Measurements from ENCODE around the gene PCDHGC4.

Gene PCDHGC4

DNA sequence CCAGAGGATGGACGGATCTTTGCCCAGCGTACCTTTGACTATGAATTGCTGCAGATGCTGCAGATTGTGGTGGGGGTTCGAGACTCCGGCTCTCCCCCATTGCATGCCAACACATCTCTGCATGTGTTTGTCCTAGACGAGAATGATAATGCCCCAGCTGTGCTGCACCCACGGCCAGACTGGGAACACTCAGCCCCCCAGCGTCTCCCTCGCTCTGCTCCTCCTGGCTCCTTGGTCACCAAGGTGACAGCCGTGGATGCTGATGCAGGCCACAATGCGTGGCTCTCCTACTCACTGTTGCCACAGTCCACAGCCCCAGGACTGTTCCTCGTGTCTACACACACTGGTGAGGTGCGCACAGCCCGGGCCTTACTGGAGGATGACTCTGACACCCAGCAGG lies 5.9 kb downstream of the PCDHGC4 start:
- Histone ChIP-seq H3K4me3 (ENCODE audit: extremely low read depth, insufficient read depth, low read length, poor library complexity, severe bottlenecking) (no peak overlapping the region), H3K9me3 (ENCODE audit: control insufficient read depth, low read length) (peaks cover 20% of the 10 kb centered on the region), H3K4me1 (ENCODE audit: control insufficient read depth, insufficient read depth, low read length, poor library complexity, severe bottlenecking) (peaks cover 48% of the 10 kb centered on the region), H3K27ac (ENCODE audit: low read depth, low read length, severe bottlenecking) (no peak overlapping the region), H3K36me3 (ENCODE audit: control insufficient read depth, insufficient read depth, low read length) (peaks cover 72% of the 10 kb centered on the region)
- 94 to 97% methylated on average over 10 of the region's 13 CpGs for WGBS, 2 experiments (ENCODE audit: insufficient coverage in 2 of 2)

DNA sequence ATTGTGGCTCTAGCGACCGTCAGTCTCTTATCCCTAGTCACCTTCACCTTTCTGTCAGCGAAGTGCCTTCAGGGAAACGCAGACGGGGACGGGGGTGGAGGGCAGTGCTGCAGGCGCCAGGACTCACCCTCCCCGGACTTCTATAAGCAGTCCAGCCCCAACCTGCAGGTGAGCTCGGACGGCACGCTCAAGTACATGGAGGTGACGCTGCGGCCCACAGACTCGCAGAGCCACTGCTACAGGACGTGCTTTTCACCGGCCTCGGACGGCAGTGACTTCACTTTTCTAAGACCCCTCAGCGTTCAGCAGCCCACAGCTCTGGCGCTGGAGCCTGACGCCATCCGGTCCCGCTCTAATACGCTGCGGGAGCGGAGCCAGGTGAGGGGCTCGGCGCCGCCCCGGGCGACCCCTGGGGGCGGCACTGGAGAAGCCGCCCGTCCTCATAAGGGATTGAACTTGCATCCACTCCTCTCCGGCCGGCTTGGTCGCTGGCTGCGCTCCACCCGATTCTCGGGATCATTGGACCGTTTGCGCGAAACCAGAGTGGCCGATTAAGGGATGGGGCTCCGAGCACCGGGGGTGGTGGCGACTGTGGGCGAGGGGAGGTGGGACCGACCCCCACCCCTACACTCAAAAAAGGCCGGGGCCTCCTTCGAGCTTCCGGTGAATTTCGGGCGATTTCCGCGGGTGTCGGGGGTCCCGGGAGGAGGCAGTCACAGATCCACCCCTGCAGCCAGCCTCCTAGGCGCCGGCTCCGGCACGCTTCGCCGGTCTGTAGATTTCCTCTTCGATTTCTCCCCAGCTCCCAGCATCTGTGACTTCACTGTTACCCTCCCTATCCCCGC lies 6.7 kb downstream of the PCDHGC4 start:
- Histone ChIP-seq H3K27ac (ENCODE audit: low read depth, low read length, severe bottlenecking) (no peak overlapping the region), H3K4me1 (ENCODE audit: control insufficient read depth, insufficient read depth, low read length, poor library complexity, severe bottlenecking) (peaks cover 52% of the 10 kb centered on the region), H3K36me3 (ENCODE audit: control insufficient read depth, insufficient read depth, low read length) (peaks cover 68% of the 10 kb centered on the region), H3K4me3 (ENCODE audit: extremely low read depth, insufficient read depth, low read length, poor library complexity, severe bottlenecking) (no peak overlapping the region), H3K9me3 (ENCODE audit: control insufficient read depth, low read length) (peaks cover 13% of the 10 kb centered on the region)
- WGBS, 2 experiments (ENCODE audit: insufficient coverage in 2 of 2): 98% methylated on average over 66 of the region's 66 CpGs

- Histone ChIP-seq H3K27ac (ENCODE audit: low read depth, low read length, severe bottlenecking) (no peak overlapping the region), H3K36me3 (ENCODE audit: control insufficient read depth, insufficient read depth, low read length) (peaks cover 68% of the 10 kb centered on the region), H3K4me3 (ENCODE audit: extremely low read depth, insufficient read depth, low read length, poor library complexity, severe bottlenecking) (no peak overlapping the region), H3K9me3 (ENCODE audit: control insufficient read depth, low read length) (peaks cover 6% of the 10 kb centered on the region), H3K4me1 (ENCODE audit: control insufficient read depth, insufficient read depth, low read length, poor library complexity, severe bottlenecking) (peaks cover 55% of the 10 kb centered on the region)
- 98 to 99% methylated on average over 61 to 66 of the region's 68 CpGs for WGBS, 2 experiments (ENCODE audit: insufficient coverage in 2 of 2)
Observed at GRCh38 chr5:141492168-141492885, 7.5 kb downstream of the PCDHGC4 start.

DNA sequence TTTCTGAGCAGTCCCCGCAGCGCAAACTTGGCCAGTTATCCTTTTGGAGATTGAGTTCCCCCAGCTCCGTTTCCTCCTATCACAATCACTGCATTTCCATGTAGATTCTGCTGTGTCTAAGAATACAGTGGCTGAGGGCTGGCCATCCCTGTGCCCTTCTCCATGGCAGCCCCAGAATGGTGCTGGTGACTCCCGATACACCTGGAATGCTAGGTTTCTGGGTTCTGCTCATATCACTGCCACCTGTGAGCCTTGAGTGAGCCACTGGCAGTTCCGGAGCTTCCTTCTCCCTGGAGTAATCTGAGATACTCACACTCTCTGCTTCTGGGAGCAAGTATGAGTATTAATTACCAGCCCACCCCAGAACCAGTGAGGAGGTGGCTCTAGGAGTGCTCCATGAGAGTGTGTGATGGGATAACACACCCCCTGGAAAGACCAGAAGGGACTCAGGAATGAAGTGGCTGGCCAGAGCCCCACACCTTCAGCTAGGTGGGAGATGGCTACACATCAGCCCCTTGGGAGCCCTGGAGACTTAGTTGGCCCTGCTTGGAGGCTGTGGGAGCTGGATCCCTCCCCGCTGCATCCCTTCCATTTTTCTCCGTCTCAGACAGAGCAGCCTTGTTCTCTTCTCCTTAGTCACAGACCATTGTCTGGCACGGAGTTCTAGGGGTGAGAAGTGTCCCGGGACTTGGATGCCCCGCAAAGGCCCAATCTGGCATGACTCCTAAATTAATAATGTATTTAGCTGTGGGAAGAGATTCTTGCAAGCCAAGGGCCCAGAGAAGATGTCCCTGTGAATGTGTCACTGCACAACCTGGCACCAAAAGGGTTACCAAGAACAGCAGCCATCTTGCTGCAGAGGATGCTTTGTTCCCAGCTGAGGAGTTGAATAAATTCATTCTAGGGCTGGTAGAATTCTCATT lies 8.9 kb downstream of the PCDHGC4 start:
- peak overlapping the region; percentile 96 for H3K27ac ChIP-seq (ENCODE audit: low read depth, low read length, severe bottlenecking)
- no peaks in the 10 kb centered on the region for H3K9me3 ChIP-seq (ENCODE audit: control insufficient read depth, low read length)
- 82 to 88% methylated on average over 3 to 9 of the region's 10 CpGs for WGBS, 2 experiments (ENCODE audit: insufficient coverage in 2 of 2)
- H3K36me3 ChIP-seq (ENCODE audit: control insufficient read depth, insufficient read depth, low read length): peaks cover 65% of the 10 kb centered on the region
- peaks cover 45% of the 10 kb centered on the region for H3K4me1 ChIP-seq (ENCODE audit: control insufficient read depth, insufficient read depth, low read length, poor library complexity, severe bottlenecking)
- no peak overlapping the region for H3K4me3 ChIP-seq (ENCODE audit: extremely low read depth, insufficient read depth, low read length, poor library complexity, severe bottlenecking)

DNA sequence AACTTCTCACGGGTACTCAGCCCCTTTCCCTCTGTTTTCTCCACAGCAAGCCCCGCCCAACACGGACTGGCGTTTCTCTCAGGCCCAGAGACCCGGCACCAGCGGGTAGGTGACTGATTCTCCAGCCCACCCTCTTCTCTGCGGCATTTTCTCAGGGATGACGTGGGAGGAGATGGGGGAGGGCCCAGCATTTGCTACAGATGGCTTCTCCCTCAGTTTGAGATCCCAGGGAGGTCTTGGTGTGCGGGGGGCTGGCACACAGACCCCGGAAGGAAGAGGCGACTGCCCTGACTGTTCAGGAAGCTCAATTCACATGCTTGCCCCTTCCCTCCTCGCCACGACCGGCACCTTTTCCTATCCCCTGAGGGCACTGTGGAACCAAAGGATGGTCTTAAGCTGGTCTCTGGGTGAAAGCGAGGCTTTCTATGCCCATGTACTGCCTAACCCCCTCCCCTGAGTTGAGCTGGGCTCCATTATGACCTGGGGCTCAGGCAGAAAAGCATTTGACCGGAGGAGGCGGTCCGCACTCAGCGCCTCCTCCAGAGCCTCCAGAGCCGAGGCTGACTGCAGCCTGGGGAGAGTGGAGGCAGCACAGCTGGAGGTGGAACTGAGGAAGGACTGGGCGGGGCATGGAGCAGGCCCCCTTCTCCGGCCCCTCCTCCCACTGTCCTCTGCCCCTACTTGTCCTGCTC lies 10.1 kb downstream of the PCDHGC4 start:
- H3K4me1 ChIP-seq (ENCODE audit: control insufficient read depth, insufficient read depth, low read length, poor library complexity, severe bottlenecking): peaks cover 34% of the 10 kb centered on the region
- H3K9me3 ChIP-seq (ENCODE audit: control insufficient read depth, low read length): no peaks in the 10 kb centered on the region
- H3K4me3 ChIP-seq (ENCODE audit: extremely low read depth, insufficient read depth, low read length, poor library complexity, severe bottlenecking): peak overlapping the region; percentile 24
- H3K27ac ChIP-seq (ENCODE audit: low read depth, low read length, severe bottlenecking): peak overlapping the region; percentile 96
- peaks cover 65% of the 10 kb centered on the region for H3K36me3 ChIP-seq (ENCODE audit: control insufficient read depth, insufficient read depth, low read length)
- 12 to 16% methylated on average over 11 to 12 of the region's 22 CpGs for WGBS, 2 experiments (ENCODE audit: insufficient coverage in 2 of 2)

DNA sequence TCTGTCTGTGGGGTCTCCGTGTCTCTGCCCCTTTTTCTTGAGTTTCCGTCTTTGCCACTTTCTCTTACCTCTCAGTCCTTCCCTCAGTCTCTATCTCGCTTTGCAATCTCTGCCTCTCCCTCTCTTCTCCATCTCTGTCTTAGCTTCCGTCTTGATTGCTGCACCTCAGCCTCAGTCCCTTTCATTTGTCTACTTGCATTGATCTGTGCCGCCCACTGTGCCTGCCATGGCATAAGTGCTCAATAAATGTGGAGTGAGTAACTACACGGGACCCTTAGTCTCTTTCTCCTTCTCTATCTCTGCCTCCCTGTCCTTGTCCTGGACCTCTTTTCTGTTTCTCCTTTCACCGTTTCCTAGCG lies 10.6 kb downstream of the PCDHGC4 start:
- peaks cover 31% of the 10 kb centered on the region for H3K4me1 ChIP-seq (ENCODE audit: control insufficient read depth, insufficient read depth, low read length, poor library complexity, severe bottlenecking)
- WGBS, 2 experiments (ENCODE audit: insufficient coverage in 2 of 2): 12 to 21% methylated on average over 7 to 8 of the region's 8 CpGs
- peak overlapping the region; percentile 96 for H3K27ac ChIP-seq (ENCODE audit: low read depth, low read length, severe bottlenecking)
- H3K4me3 ChIP-seq (ENCODE audit: extremely low read depth, insufficient read depth, low read length, poor library complexity, severe bottlenecking): peak overlapping the region; percentile 24
- no peaks in the 10 kb centered on the region for H3K9me3 ChIP-seq (ENCODE audit: control insufficient read depth, low read length)
- H3K36me3 ChIP-seq (ENCODE audit: control insufficient read depth, insufficient read depth, low read length): peaks cover 60% of the 10 kb centered on the region

- H3K4me3 ChIP-seq (ENCODE audit: extremely low read depth, insufficient read depth, low read length, poor library complexity, severe bottlenecking): peak overlapping the region; percentile 24
- H3K9me3 ChIP-seq (ENCODE audit: control insufficient read depth, low read length): no peaks in the 10 kb centered on the region
- H3K4me1 ChIP-seq (ENCODE audit: control insufficient read depth, insufficient read depth, low read length, poor library complexity, severe bottlenecking): peaks cover 31% of the 10 kb centered on the region
- H3K36me3 ChIP-seq (ENCODE audit: control insufficient read depth, insufficient read depth, low read length): peaks cover 54% of the 10 kb centered on the region
- peak overlapping the region; percentile 96 for H3K27ac ChIP-seq (ENCODE audit: low read depth, low read length, severe bottlenecking)
- WGBS, 2 experiments (ENCODE audit: insufficient coverage in 2 of 2): 29 to 39% methylated on average over 2 to 3 of the region's 4 CpGs
Observed at GRCh38 chr5:141496038-141496437, 11.2 kb downstream of the PCDHGC4 start.

GRCh38 chr5:141501761-141502160 lies 16.9 kb downstream of the PCDHGC4 start:
- Histone ChIP-seq H3K4me3 (ENCODE audit: extremely low read depth, insufficient read depth, low read length, poor library complexity, severe bottlenecking) (no peak overlapping the region), H3K27ac (ENCODE audit: low read depth, low read length, severe bottlenecking) (peak overlapping the region; percentile 10), H3K4me1 (ENCODE audit: control insufficient read depth, insufficient read depth, low read length, poor library complexity, severe bottlenecking) (peaks cover 4% of the 10 kb centered on the region), H3K36me3 (ENCODE audit: control insufficient read depth, insufficient read depth, low read length) (peaks cover 75% of the 10 kb centered on the region), H3K9me3 (ENCODE audit: control insufficient read depth, low read length) (no peaks in the 10 kb centered on the region)
- 74 to 87% methylated on average over 1 to 3 of the region's 7 CpGs for WGBS, 2 experiments (ENCODE audit: insufficient coverage in 2 of 2)

DNA sequence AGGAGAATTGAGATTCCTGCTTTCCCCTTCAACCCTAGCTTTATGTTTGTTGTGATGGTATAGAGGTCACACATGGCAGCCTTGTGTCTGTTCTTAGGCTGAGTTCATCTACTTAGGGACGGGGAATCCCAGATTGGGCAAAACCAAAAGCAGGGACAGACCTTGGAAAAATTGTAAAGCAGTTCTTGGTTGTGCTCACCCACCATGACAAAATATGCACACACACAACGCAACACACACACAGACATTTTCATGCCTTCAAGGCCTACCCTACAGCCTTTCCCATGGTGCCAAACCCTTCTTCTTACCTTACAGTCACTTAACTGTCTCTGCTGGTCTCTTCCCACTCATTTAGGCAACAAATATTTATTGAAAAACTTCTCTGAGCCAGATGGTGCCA lies 18.9 kb downstream of the PCDHGC4 start:
- no peak overlapping the region for H3K4me3 ChIP-seq (ENCODE audit: extremely low read depth, insufficient read depth, low read length, poor library complexity, severe bottlenecking)
- H3K36me3 ChIP-seq (ENCODE audit: control insufficient read depth, insufficient read depth, low read length): peaks cover 61% of the 10 kb centered on the region
- 100% methylated on average over 1 of the region's 2 CpGs for WGBS, 2 experiments (ENCODE audit: insufficient coverage in 2 of 2)
- no peaks in the 10 kb centered on the region for H3K9me3 ChIP-seq (ENCODE audit: control insufficient read depth, low read length)
- peaks cover 22% of the 10 kb centered on the region for H3K4me1 ChIP-seq (ENCODE audit: control insufficient read depth, insufficient read depth, low read length, poor library complexity, severe bottlenecking)
- no peak overlapping the region for H3K27ac ChIP-seq (ENCODE audit: low read depth, low read length, severe bottlenecking)

DNA sequence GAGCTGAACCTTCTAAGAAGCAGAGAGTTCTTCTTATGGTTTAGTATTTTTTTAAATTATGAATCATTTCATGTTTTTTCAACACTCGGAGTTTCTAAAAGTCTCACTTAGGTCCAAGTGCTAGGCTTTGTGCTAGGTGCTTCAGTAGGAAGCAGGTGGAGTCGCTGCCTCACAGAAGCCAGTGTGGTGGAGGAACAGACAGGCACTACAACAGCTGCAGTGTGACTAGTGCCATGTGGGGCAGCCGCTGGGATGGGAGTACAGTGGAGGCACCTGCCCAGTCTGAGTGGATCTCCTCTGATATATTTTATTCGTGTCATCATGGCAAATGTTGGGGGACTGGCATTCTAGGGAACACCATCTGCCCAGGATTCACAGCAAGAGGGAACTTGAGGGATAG lies 19.4 kb downstream of the PCDHGC4 start:
- Histone ChIP-seq H3K4me1 (ENCODE audit: control insufficient read depth, insufficient read depth, low read length, poor library complexity, severe bottlenecking) (peaks cover 24% of the 10 kb centered on the region), H3K27ac (ENCODE audit: low read depth, low read length, severe bottlenecking) (no peak overlapping the region), H3K4me3 (ENCODE audit: extremely low read depth, insufficient read depth, low read length, poor library complexity, severe bottlenecking) (no peak overlapping the region), H3K9me3 (ENCODE audit: control insufficient read depth, low read length) (no peaks in the 10 kb centered on the region), H3K36me3 (ENCODE audit: control insufficient read depth, insufficient read depth, low read length) (peaks cover 57% of the 10 kb centered on the region)
- 95 to 100% methylated on average over 3 to 4 of the region's 4 CpGs for WGBS, 2 experiments (ENCODE audit: insufficient coverage in 2 of 2)

Data from mesodermal cell (in vitro differentiated cells).